ENCODE results near the gene GNRH2. TPM values are rescaled to one million over a fixed set of nuclear protein-coding genes. Genes with fewer than 3 reads are reported as not detected.
A peak's percentile ranks its signal among the peaks of the same experiment; 100 is the strongest.

Gene GNRH2
- total and polyA plus RNA-seq, 10 of the 15 experiments (the other 5 are each of a cell fraction or from before 2014, with no cell fraction given): 0.12 to 0.85 (median 0.31) TPM; not detected in 7

DNA sequence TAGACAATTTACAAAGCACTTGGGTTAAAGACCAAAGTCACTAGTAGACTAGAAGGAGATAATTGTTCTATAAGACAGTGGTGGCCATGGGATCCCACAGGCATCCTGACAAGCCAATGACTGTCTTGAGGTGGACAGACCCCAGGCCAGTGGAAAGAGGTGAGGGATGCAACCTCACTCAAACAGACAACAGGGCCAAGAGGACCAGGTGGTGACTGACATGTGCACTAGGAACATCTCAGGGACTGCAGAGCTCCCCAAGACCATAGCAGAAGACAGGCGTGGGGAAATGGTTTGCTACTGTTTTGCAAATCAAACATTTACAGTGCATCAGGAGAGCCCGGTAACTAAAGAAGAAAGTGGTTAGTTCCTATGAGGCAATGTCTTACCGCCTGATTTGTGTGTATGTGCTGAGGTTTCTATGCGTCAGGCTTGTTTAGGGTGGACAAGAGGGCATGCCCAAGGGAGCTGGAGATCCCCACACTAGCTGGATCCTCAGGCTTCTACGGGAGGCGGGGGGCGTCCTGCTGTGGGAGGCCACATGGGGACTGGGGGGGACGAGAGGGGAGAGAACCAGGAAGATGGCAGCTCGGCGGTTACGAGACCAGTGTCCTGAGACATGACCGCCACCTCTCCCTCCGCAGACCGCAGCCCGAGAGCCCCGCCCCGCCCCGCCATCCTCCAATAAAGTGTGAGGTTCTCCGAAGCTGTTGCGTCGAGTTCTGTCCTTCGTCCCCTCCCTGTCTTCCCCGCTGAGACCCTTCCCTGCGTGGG, 1.8 kb downstream of the GNRH2 start:
- Histone ChIP-seq H3K79me2 (ENCODE audit: control insufficient read depth, insufficient read depth, low read length) (peaks cover 13% of the 10 kb centered on the region), H3K4me2 (ENCODE audit: control insufficient read depth, insufficient read depth) (peak overlapping the region; percentile 70), H4K20me1 (ENCODE audit: control insufficient read depth, insufficient read depth) (no peaks in the 10 kb centered on the region), H3K27me3 (replicated peaks in 1 of 2; ENCODE audit: control insufficient read depth in 2 of 2, insufficient read depth in 2 of 2, low read length in 1 of 2) (no peaks in the 10 kb centered on the region), H3K4me1 (ENCODE audit: control insufficient read depth, insufficient read depth, low read length) (no peaks in the 10 kb centered on the region; the same call in 1 of the 2 replicates), H3K9ac (ENCODE audit: control insufficient read depth, insufficient read depth, low read length) (peak overlapping the region; percentile 65; the same call in 1 of the 2 replicates), H3K27ac (ENCODE audit: control insufficient read depth, insufficient read depth) (peak overlapping the region; percentile 87), H3K4me3 (peak overlapping the region; percentile 80), H3K36me3 (ENCODE audit: control insufficient read depth in 2 of 2, insufficient read depth in 2 of 2, low read length in 1 of 2) (peaks cover 4 to 9% of the 10 kb centered on the region in 2 experiments; a peak in 3 of 4 replicates), H2AFZ (ENCODE audit: control insufficient read depth, low read depth, low read length) (peak overlapping the region; percentile 94), H3K9me3 (replicated peaks; ENCODE audit: control insufficient read depth, insufficient read depth, low read length) (no peaks in the 10 kb centered on the region)
- ATAC-seq: peak; percentile 77
- ChIA-PET RAD21 (ENCODE audit: unreplicated experiment) (interaction anchor here (0.6 to 1.0 kb wide), 2 partner anchors 9 to 112 kb away, joined by 4 to 5 read pairs; no protein-coding TSS in a partner anchor), CTCF (interaction anchor here (0.6 to 0.9 kb wide), 2 partner anchors 8 to 174 kb away, joined by 4 read pairs; no protein-coding TSS in a partner anchor), SMC1A (ENCODE audit: uncharacterized antibody, unreplicated experiment) (interaction anchor here (0.6 to 0.9 kb wide), 3 partner anchors 8 to 163 kb away, joined by 3 to 4 read pairs (median 3); no protein-coding TSS in a partner anchor), POLR2A (interaction anchor here (0.6 to 1.8 kb wide), 2 partner anchors 116 to 144 kb away, joined by 3 to 13 read pairs; no protein-coding TSS in a partner anchor)
- no peak for DNase-seq (ENCODE audit: low read depth, low spot score)
- intact Hi-C loops (cut with micrococcal nuclease; ENCODE audit: unreplicated experiment) (loop anchor here (10.0 kb wide), 1 partner anchor 160 kb away; the partner anchor contains the start of genes DDRGK1 and ITPA), in situ Hi-C loops (cut with MboI) (no loop called here)
- peak; percentile 68 for FAIRE-seq
- 3% methylated on average over 7 of the region's 24 CpGs for WGBS (ENCODE audit: insufficient coverage, insufficient replicate concordance, low lambda C conversion rate, missing lambda C conversion rate)
- BruUV-seq (replicated peaks): no TSS peak
- TF ChIP-seq ATF7 (IDR thresholded peaks at IDR 0.05; ENCODE audit: low read depth) (peak; percentile 65), JUNB (IDR thresholded peaks at IDR 0.05) (no peak), ZNF384 (IDR thresholded peaks at IDR 0.05; ENCODE audit: borderline replicate concordance, low read depth, low read length) (no peak), SMC3 (IDR thresholded peaks at IDR 0.05; ENCODE audit: borderline replicate concordance, low read length) (no peak), SREBF1 (IDR thresholded peaks at IDR 0.05; ENCODE audit: low read length) (no peak), SPI1 (IDR thresholded peaks at IDR 0.05; ENCODE audit: borderline replicate concordance, insufficient read depth, low read depth, low read length) (no peak), NFYA (IDR thresholded peaks at IDR 0.05; ENCODE audit: borderline replicate concordance, low read depth, low read length) (no peak), RELA (IDR thresholded peaks at IDR 0.05; ENCODE audit: borderline replicate concordance, partially characterized antibody) (no peak), EP300 (IDR thresholded peaks at IDR 0.05; ENCODE audit: borderline replicate concordance in 1 of 2, control insufficient read depth in 1 of 2, low read depth in 2 of 2, low read length in 2 of 2) (0 out of 4 replicates have a peak, but pooled peaks of 1 of the 2 experiments have one; percentile 22), RUNX3 (IDR thresholded peaks at IDR 0.05; ENCODE audit: low read length) (peak; percentile 53), IKZF2 (IDR thresholded peaks at IDR 0.05) (peak; percentile 16 to 34; a peak in 2 of 4 replicates), ZNF217 (IDR thresholded peaks at IDR 0.05) (no peak), TAF1 (IDR thresholded peaks at IDR 0.05; ENCODE audit: borderline replicate concordance, low read depth, low read length) (no peak)
- TF ChIP-seq, protein P1, sequence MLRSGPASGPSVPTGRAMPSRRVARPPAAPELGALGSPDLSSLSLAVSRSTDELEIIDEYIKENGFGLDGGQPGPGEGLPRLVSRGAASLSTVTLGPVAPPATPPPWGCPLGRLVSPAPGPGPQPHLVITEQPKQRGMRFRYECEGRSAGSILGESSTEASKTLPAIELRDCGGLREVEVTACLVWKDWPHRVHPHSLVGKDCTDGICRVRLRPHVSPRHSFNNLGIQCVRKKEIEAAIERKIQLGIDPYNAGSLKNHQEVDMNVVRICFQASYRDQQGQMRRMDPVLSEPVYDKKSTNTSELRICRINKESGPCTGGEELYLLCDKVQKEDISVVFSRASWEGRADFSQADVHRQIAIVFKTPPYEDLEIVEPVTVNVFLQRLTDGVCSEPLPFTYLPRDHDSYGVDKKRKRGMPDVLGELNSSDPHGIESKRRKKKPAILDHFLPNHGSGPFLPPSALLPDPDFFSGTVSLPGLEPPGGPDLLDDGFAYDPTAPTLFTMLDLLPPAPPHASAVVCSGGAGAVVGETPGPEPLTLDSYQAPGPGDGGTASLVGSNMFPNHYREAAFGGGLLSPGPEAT (IDR thresholded peaks at IDR 0.05; ENCODE audit: low read depth): peak; percentile 61; the same call in 1 of the 2 replicates
- TF ChIP-seq, protein P2, sequence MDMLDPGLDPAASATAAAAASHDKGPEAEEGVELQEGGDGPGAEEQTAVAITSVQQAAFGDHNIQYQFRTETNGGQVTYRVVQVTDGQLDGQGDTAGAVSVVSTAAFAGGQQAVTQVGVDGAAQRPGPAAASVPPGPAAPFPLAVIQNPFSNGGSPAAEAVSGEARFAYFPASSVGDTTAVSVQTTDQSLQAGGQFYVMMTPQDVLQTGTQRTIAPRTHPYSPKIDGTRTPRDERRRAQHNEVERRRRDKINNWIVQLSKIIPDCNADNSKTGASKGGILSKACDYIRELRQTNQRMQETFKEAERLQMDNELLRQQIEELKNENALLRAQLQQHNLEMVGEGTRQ (IDR thresholded peaks at IDR 0.05; ENCODE audit: borderline replicate concordance, low read depth, low read length): no peak
- TF ChIP-seq, protein P3, sequence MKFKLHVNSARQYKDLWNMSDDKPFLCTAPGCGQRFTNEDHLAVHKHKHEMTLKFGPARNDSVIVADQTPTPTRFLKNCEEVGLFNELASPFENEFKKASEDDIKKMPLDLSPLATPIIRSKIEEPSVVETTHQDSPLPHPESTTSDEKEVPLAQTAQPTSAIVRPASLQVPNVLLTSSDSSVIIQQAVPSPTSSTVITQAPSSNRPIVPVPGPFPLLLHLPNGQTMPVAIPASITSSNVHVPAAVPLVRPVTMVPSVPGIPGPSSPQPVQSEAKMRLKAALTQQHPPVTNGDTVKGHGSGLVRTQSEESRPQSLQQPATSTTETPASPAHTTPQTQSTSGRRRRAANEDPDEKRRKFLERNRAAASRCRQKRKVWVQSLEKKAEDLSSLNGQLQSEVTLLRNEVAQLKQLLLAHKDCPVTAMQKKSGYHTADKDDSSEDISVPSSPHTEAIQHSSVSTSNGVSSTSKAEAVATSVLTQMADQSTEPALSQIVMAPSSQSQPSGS (IDR thresholded peaks at IDR 0.05; ENCODE audit: low read length): no peak
- TF ChIP-seq, protein P4, sequence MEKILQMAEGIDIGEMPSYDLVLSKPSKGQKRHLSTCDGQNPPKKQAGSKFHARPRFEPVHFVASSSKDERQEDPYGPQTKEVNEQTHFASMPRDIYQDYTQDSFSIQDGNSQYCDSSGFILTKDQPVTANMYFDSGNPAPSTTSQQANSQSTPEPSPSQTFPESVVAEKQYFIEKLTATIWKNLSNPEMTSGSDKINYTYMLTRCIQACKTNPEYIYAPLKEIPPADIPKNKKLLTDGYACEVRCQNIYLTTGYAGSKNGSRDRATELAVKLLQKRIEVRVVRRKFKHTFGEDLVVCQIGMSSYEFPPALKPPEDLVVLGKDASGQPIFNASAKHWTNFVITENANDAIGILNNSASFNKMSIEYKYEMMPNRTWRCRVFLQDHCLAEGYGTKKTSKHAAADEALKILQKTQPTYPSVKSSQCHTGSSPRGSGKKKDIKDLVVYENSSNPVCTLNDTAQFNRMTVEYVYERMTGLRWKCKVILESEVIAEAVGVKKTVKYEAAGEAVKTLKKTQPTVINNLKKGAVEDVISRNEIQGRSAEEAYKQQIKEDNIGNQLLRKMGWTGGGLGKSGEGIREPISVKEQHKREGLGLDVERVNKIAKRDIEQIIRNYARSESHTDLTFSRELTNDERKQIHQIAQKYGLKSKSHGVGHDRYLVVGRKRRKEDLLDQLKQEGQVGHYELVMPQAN (conservative IDR thresholded peaks at IDR 0.05): no peak

All from GM12878 (cell line).